CD4-positive, alpha-beta T cell treated with Interleukin-15 for 4 hours (primary cell): Measurements from ENCODE around the gene NF2.
"Not testable (repeated sequence)": the region's sequence is repeated elsewhere in the genome, so short reads cannot be mapped to it uniquely, and the experiment has no call there.

ENCODE experiments used
- DNase-seq: peaks from one replicate; pipeline ENCODE4 v3.0.0-alpha.2; 2020; ENCODE audit warnings: low spot score

The NF2 gene

DNA sequence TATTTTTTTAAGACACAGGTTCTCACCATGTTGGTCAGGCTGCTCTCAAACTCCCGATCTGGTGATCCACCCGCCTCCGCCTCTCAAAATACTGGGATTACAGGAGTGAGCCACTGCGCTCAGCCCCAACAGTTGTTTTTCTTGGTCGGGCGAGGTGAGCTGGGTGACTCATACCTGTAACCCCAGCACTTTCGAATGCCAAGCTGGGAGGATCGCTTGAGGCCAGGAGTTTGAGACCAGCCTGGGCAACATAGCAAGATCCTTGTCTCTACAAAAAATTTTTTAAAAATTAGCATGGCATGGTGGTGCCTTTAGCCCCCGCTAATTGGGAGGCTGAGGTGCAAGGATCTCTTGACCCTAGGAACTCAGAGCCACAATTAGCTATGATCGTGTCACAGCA lies 7.0 kb upstream of the NF2 start:
- no peak for DNase-seq

GRCh38 chr22:29597871-29598683 lies 5.4 kb upstream of the NF2 start:
- not testable (repeated sequence) for DNase-seq

DNA sequence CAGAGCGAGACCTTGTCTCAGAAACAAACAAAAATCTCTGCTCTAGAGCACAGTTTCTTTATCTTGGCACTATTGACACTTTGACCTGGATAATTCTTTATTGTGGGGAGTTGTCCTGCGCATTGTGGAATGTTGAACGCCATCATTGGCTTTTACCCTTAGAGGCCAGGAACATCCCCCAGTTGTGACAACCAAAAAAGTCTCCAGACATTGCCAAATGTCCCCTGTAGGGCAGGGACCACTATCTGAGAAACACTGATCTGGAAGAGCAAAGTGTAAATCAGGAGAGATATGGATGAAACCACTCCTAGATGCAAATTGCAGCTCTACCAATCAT lies 4.8 kb upstream of the NF2 start:
- DNase-seq, result no peak

GRCh38 chr22:29604076-29604360 lies 585 bp downstream of the NF2 start:
- peak; percentile 21 for DNase-seq

GRCh38 chr22:29605527-29605850 lies 2.1 kb downstream of the NF2 start:
- no peak for DNase-seq

DNA sequence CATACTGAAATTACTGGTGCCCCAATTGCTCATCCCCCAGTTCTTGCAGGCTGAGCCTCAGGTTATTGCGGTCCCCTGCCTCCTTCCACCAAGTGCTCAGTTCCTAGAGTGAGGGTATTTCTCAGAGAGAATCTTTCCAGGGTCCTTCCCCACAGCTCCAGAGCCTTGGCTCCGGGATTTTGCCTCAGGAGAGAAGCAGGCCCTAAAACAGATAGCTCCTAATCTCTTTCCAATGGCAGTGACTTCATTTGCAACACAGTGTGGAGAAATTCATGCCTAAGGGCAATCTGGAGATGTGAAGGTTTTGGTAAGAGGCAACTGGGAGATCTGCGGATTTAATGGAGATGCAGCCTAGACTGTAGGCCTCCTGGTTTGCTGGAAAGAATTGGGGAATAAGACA lies 2.9 kb downstream of the NF2 start:
- DNase-seq, result no peak

GRCh38 chr22:29607426-29607825 lies 4.0 kb downstream of the NF2 start:
- DNase-seq, result no peak

DNA sequence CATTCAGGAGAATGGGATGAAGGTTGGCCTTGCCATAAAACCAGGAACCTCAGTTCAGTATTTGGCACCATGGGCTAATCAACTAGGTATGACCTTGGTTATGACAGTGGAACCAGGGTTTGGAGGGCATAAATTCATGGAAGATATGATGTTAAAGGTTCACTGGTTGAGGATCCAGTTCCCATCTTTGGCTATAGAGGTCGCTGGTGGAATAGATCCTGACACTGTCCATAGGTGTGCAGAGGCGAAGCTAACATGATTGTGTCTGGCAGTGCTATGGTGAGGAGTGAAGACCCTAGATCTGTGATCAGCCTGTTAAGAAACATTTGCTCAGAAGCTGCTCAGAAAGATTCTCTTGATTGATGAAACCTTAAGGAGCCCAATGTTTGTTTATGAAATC lies 5.7 kb downstream of the NF2 start:
- DNase-seq, result no peak

DNA sequence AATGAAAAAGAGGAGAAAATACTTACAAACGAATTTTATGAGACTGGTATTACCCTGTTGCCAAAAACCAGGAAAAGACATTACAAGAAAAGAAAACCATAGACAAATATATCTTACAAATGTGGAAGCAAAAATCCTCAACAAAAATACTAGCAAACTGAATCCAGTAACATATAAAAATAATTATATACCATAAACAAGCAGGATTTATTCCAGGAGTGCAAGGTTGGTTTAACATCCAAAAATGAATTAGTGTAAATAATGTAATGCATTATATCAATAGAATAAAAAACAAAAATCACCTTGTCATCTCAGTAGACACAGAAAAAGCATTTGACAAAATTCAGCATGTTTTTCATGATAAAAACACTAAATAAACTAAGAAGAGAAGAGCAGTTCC lies 7.3 kb downstream of the NF2 start:
- DNase-seq, result no peak

DNA sequence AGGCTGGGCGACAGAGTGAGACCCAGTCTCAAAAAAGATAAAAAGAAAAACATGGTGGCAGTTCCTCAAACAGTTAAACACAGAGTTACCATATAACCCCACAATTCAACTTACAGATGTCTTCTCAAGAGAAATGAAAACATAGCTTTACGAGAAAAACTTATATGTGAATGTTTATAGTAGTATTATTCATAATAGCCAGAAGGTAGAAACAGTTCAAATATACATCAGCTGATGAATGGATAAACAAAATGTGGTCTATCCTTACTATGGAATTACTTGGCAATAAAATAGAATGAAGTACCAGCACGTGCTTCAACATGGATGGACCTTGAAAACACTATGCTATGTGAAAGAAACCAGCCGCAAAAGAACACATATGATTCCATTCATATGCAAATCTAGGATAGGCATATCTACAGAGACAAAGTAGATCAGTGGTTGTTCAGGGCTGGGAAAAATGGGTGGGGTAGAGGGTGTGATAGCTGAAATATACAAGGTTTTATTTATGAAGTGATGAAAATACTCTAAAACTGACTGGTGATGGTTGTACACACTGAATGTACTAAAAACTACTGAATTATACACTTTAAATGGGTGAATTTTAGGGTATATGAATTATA lies 12.4 kb downstream of the NF2 start:
- DNase-seq, result no peak

DNA sequence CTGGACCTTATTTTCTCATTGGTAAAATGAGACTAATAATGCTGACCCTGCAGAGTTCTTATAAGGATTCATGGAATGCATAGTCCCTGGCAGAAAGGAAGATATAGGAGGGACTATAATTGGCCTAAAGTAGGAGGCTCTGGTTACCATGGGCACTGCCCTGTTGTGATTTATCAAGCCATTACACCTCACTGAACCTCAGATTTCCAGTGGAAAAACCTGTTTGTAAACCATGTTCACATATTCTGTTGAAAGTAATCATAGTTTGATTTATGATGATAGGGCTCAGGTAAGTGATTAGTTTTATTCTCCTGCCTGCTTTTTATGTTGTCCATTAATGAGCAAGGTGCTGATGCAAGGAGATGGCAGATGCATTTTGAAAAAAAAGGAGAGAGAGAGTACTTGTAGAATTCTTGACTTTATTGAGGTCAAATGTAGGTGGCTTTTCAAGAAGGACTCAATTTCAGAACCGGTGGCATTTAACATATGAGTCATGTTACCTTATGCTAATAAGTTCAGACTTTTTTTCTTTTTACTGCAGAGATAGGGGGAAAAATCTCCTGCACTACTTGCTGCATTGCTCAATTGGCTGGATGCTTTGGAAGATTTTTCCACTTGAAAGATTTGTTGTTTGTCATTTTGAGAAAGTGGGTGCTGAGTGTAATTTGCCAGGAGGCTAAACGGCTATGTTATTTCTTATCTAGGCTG lies 14.6 kb downstream of the NF2 start:
- no peak for DNase-seq

DNA sequence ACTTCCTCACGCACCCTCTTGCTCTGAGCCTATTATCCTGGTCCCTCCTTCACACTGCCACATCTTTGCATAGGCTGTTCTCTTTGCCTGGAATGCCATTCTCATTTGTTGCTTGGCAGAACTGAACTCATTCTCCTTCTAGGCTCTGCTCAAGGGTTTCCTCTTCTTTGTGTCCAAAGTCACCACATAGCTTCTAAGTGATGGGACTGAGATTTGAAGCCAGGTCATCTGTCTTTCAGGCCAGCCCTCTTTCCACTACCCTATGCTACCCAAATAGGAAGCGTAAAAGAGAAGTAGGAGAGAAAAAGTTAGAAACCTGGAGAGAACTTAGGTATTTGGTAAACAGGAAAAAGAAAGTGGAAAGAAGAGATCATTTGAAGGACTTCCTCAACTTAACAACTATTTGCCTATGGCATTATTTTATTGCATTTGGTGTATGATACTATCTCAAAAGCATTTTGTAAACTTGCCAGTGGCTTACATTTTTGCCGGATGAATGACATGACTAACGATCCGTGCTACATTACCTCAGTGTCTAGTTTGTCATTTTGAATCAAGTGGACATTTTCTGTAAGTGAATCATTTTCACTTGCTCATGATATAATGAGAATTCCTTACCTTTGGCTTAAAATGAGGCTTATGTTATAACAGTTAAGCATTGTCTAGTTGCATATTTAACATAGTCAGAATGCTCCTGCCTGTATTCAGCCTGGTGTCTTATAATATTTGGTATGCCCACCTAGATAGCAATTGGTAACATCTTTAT lies 18.5 kb downstream of the NF2 start:
- no peak for DNase-seq

DNA sequence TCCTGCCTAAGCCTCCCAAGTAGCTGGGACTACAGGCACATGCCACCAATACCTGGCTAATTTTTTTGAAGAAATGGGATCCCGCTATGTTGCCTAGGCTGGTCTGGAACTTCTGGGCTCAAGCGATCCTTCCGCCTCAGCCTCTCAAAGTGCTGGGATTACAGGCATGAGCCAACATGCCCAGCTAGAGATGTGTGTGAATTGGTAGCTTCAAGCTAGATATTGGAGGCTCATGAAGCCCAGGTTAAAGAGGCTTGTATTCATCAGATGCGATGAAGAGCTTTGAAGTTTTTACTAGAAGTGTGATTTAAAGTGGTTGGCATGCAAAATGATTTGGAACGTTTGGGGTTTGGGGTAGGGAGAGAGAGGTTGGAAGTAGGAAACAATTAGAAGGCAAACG lies 19.6 kb downstream of the NF2 start:
- no peak for DNase-seq

GRCh38 chr22:29623553-29624169 lies 20.2 kb downstream of the NF2 start:
- no peak for DNase-seq

DNA sequence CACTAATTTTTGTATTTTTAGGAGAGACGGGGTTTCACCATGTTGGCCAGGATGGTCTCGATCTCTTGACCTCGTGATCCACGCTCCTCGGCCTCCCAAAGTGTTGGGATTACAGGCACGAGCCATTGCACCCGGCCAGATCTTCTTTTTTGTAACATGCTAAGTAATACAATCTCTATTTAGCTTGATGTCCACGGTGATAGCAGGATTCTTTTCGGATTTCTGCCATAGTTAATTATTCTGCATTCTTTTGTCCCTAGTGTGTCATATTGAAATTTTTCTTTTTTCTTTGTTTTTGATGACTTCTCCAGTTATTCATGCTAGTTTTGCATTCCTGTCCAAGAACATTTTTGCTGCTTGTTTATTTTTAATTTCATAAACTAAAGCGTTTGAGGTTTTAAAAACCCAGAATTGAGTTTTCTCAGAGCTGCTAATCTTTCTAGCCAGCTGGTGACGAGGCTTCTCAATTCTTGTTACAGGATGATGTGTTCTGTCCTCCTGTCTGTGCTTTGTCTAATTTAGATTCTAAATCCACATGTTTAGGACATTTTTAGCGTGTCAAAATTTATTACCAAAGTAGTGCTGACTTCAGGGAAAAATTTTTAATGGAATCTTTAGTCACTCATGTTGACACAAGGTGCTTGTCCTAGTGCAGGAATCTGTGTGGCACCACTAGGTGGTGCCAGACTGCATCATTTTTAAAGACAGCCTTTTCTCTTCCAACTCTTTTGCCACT lies 21.8 kb downstream of the NF2 start:
- DNase-seq, result peak; percentile 41

DNA sequence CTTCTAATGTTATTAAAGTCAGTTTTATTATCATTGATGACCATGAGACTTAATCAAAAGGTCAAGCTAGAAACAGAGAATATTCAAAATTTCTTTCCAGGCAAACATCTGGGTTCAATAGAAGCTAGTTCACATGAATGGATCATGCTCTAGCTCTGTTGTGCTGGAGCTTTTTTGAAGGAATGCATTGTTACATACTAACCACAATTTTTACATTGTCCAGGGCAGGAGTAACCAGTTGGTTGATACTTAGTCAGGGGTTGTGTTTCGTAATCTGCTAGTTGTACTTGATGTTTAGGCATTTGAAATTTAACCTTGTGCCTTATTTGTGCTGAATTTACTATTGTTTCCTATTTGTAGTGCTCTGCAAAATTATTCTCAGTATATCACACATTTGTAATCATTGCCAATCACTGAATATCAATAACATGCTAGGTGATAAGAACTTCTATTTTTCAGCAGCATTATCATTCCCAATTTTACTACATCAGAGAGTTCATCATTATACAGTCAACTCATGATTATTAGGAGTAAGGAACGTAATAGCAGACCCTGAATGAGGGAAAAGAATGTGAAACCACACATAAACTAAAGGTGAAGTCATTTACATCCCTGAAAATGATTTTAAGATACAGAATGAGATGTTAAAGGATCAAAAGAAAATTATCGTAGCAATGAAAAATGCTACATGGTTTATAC lies 23.2 kb downstream of the NF2 start:
- no peak for DNase-seq

DNA sequence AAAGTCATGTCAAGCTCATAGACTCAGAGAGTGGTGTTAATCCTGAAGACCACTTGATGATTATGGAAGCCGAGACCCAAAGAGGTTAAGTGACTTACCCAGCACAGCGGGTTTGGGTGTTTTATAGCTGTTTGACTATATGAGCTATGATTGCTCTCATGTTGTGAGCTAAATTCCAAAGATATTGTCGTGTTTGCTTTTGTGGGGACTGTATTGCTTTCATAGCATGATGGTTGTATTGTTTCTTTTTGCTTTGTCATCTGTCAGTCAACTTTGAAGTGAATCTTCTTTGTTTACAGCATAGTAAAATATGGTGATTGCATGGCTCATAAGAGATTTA lies 23.7 kb downstream of the NF2 start:
- DNase-seq, result no peak

GRCh38 chr22:29628996-29629902 lies 25.8 kb downstream of the NF2 start:
- no peak for DNase-seq

DNA sequence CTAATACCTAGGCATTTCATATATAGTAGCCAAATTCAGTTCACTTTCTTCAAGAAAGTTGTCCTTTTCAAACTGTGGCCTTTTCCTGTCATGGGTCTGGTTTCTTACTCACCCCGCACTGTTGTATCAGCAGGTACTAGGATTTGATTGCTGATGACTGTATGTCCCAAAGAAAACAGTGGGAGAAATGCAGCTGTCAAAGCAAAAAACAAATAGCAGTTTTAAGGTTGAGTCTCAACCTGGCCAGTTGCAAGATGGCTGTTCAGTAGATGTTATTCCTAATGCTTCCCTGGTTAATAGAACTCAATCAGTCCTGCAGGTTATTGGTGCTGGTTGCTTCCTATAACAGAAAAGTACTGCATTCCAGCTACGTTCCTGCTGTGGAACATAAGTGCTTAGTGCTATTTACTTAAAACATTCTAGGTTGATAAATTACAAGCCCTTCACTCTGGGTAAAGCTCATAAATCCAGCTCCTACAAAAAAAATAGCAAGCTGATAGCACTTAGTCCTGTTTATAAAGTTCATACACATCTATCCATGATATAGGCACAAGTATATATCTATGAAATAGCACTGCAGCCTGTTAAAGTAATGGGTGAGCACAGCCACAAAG lies 26.6 kb downstream of the NF2 start:
- DNase-seq, result no peak

DNA sequence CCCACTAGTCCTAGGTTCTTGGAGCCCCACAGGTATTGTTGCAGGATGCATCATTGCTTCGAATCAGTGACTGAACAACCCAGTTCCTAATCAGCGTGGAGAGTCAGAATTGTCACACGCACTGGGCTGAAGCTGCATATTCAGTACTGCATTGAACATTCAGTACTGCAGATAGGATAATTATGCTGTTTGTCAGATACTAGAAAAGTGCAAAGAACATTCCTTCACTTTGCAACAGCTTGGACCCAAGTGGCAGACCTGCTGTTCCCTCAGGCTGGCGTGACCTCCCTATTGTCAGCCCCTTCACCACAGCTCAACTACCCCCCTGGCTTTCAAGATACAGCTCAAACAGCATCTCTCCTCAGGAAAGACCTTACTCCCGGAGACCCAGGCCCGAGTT lies 27.6 kb downstream of the NF2 start:
- DNase-seq, result no peak
